Activated CD8-positive, alpha-beta memory T cell treated with anti-CD3 and anti-CD28 coated beads, Interleukin-2, amount 50 U/mL, for 1 hour (primary cell): ENCODE data around the gene ILK.

Source experiments
- DNase-seq: peaks from one replicate; pipeline ENCODE4 v3.0.0-alpha.2; 2020; ENCODE audit errors: extremely low read depth

ILK gene

DNA sequence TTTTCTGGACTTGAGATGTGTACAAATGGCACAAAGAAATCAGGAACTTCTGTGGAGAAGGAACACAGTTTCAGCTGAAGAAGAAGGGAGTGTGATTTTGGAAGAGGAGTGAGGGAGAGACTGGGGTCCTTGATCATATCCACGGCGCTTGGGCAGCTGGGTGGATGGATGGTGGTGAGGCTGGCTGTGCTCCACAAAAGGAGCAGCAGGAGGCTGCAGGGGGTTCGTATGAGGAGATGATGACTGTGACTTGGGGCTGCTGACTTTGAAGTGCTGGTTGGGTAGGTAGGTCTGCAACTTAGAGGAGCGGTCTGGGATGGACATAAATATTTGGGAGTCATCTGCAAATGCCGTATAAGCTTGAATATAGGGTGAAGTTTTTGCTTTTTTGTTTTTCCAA, 53.4 kb downstream of the ILK start:
- no peak for DNase-seq

- no peak for DNase-seq
These were observed 53.8 kb downstream of the ILK start for GRCh38 chr11:6657346-6657745.

GRCh38 chr11:6658647-6659046, 55.1 kb downstream of the ILK start:
- no peak for DNase-seq
